Measurements from ENCODE around the gene THADA.
"Not testable (repeated sequence)": the region's sequence is repeated elsewhere in the genome, so short reads cannot be mapped to it uniquely, and the experiment has no call there.

The THADA gene

DNA sequence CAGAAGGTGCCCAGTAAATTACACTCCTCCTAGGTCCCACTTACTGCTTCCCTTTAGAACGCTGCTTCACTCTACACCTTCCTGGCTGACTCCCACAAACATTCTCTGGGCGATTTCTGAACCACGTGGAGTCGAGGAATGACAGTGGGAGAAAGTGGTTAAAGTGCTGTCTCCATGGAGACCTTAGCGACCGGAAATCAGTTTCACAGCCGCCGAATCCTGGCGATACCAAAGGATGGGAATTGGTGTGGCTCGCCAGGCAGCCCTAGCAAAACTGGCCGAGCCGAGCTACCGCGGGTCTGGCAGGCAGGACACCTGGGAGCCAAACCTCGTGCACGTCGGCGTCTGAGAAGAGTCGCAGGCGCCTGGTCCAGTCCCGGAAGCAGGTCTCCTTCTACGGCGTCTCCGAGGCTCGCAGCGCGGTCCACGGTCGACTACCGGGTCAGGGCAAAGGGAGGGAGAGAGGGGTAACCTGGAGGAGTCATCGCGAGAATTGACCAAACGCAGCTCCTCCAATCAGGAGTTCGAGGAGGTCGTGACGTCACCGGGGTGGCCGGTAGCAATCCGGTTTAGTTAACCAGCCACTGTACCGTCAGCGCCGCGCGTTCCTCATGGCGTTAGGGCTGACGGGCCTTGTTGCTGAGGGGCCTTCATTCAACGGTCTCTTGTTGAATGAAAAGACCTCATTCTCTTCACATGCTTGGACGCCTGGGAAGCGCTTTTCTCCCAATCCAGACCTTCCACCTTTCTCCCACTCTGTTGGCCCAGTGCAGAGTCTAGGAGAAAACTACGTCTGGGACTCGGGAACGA lies at the start of gene THADA:
Gene THADA, minus strand, starts transcription at position 436 of the 810 bp plus-strand sequence. CDS start 3,646 bp downstream, outside the sequence.
- DNase-seq (ENCODE audit: low spot score) = peak; percentile 98

GRCh38 chr2:43643680-43644079 lies 47.8 kb upstream of the THADA start:
- no peak for DNase-seq (ENCODE audit: low spot score)

GRCh38 chr2:43642363-43642762 lies 46.5 kb upstream of the THADA start:
- DNase-seq (ENCODE audit: low spot score) = no peak

- peak; percentile 92 for DNase-seq (ENCODE audit: low spot score)
Measured at GRCh38 chr2:43637030-43637803, 41.4 kb upstream of the THADA start, which contains the start of gene PLEKHH2. TSS of gene PLEKHH2 (plus strand) at chr2:43637260. CDS start at chr2:43644674, 7,414 bp downstream.

GRCh38 chr2:43636621-43637020 lies 40.8 kb upstream of the THADA start:
- no peak for DNase-seq (ENCODE audit: low spot score)

DNA sequence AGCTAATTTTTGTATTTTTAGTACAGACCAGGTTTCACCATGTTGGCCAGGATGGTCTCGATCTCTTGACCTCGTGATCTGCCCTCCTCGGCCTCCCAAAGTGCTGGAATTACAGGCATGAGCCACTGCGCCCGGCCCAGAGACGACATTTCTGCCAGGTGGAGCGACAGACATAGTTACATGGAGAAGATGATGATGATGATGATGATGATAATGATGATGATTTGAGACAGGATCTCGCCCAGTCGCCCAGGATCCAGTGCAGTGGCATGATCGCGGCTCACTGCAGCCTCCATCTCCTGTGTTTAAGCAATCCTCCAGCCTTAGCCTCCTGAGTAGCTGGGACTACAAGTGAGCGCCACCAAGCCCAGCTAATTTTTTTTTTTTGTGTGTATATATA lies 40.3 kb upstream of the THADA start:
- not testable (repeated sequence) for DNase-seq (ENCODE audit: low spot score)

DNA sequence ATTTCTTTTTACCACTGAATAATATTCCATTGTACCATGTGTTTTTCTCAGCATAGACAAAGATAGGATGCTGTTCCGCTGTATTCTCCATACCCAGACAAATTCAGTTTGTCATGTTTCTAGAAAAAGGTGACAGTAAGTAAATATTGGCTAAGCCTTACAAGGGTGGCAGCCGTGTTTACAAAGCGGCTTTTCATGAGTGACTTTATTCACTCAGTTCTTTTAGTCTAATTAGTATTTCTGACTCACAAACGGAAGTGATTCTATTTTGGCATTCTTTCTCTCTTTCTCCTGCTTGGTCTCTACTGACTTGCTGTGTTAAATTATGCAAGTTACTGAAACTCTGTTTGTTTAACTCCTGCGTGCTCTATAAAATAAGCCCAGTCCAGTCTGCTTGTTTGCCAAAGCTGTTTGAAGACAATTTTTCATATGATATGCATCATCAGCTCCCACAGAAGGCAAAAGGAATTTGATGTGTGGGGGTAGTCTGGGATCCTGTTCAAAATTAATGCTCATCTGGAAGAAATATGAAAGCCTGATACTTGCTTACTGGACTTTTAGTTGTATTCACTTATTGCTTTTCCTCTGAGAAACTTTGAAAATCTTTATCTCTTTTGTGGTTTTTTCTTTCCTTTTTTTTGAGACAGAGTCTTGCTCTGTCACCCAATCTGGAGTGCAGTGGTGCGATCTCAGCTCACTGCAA lies 38.9 kb upstream of the THADA start:
- DNase-seq (ENCODE audit: low spot score) = peak; percentile 89

DNA sequence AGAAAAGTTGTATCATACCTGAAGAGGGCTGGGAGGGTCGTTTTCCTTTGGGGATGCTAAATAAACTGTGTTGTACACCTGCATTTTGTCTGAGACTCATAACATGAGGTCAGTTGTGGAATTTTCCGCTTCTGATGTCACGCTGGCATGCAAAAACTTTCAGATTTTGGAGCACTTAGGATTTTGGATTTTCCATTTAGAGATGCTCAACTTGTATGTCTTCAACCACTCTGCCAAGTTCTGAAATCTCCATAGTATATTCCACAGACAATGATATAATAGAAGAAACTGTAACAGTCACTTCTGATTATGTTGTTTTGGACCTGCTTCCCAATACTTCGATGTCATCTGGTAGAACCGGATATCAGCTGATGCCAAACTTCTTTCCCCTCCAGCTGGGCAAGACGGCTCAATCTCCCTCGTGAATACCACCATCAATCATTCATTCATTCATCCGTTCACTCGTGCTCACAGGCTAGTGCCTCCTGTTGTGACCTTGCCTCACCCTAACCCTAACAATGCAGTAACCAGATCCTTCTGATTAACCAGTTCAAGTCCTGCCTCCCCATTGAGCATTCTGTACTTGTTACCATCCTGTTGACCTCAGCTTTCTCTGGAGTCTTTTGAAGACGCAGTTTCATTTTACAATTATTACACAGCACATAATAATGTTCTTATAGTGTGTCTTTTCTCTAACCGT lies 35.9 kb upstream of the THADA start:
- DNase-seq (ENCODE audit: low spot score) = no peak

DNA sequence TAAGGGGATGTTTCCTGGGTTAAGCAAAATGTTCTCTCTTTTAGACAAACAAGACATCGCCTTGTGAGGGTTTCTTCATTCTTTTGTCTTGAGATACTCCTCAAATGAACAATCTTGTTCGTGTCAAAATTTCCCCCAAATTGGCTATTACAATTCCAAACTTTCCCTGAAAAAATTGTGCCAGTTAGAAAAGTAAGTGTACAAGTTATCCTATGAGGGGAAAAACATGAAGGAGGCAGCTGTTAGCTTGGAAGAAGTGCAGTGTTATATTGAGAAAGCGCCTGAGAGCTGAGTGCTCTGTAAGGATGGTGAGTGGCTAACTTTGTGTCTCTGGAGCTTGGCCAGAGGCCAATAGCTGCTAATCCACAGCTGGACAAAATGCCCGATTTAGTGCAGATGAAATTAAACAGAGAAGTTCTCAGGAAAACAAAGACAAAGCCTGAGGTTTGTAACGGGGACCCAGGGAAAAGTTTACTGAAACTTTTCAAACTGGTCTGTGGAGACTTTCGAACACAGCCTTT lies 27.2 kb upstream of the THADA start:
- no peak for DNase-seq (ENCODE audit: low spot score)

DNA sequence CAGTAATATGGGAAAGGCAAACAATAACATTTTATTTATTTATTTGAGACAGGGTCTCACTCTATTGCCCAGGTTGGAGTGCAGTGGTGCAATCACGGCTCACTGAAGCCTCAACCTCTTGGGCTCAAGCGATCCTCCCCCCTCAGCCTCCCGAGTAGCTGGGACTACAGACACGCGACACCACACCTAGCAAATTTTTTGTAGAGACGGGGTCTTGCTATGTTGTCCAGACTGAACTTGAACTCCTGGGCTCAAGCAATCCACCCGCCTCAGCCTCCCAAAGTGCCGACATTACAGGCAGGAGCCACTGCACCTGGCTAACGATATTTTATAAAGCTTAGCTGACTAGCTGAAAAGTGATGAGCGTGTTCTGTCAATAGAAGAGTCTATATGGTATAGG lies 23.7 kb upstream of the THADA start:
- no peak for DNase-seq (ENCODE audit: low spot score)

- no peak for DNase-seq (ENCODE audit: low spot score)
Measured at GRCh38 chr2:43616967-43617680, 21.3 kb upstream of the THADA start.

- no peak for DNase-seq (ENCODE audit: low spot score)
Measured at GRCh38 chr2:43612944-43613343, 17.1 kb upstream of the THADA start.

DNA sequence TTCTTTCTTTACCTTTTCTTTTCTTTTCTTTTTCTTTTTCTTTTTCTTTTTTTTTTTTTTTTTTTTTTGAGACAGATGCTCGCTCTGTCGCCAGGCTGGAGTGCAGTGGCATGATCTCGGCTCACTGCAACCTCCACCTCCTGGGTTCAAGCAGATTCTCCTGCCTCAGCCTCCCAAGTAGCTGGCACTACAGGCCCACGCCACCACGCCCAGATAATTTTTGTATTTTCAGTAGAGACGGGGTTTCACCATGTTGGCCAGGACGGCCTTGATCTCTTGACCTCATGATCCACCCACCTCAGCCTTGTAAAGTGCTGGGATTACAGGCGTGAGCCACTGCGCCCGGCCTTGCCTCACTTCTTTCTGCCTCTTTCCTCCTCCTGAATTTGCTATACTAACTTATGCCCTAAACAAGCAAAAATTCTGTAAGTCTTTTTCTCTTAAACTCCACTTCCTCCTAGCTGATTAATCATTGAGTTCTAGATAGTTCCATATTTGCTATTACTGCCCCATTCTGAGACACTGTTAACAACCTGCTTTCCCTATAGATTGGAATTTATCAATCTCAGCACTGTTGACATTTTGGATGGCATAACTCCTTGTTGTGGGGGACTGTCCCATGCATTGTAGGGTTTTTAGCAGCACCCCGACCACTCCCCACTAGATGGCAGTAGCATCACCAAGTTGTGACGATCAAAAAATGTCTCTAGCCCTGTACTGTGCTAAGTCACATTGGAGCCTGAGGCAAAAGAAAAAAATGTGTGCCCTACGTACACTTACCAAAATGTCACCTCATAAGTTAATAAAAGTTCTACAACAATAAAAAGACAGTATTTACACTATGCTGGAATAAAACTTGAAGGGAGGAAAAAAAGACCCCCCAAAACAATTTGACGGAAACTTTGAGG lies 16.4 kb upstream of the THADA start:
- peak; percentile 77 for DNase-seq (ENCODE audit: low spot score)

- no peak for DNase-seq (ENCODE audit: low spot score)
Measured at GRCh38 chr2:43610361-43610760, 14.5 kb upstream of the THADA start.

- DNase-seq (ENCODE audit: low spot score) = peak; percentile 62
Measured at GRCh38 chr2:43609290-43609918, 13.6 kb upstream of the THADA start.

GRCh38 chr2:43605851-43606250 lies 10.0 kb upstream of the THADA start:
- DNase-seq (ENCODE audit: low spot score) = no peak

GRCh38 chr2:43605079-43605655 lies 9.3 kb upstream of the THADA start:
- DNase-seq (ENCODE audit: low spot score) = peak; percentile 22

DNA sequence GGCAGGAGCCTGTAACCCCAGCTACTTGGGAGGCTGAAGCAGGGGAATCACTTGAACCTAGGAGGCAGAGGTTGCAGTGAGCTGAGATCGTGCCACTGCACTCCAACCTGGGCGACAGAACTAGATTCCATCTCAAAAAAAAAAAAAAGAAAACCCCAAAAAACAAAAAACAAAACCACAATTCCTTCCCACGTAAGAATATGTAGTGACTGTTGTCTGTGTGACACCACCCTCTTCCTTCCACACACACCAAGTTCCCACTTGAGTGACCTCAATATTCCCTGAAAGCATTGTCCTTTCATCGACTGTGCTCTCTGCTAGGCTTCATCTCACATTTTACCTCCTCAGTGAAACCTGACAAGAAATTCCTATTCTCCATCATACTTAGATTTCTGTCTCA lies 8.8 kb upstream of the THADA start:
- no peak for DNase-seq (ENCODE audit: low spot score)

DNA sequence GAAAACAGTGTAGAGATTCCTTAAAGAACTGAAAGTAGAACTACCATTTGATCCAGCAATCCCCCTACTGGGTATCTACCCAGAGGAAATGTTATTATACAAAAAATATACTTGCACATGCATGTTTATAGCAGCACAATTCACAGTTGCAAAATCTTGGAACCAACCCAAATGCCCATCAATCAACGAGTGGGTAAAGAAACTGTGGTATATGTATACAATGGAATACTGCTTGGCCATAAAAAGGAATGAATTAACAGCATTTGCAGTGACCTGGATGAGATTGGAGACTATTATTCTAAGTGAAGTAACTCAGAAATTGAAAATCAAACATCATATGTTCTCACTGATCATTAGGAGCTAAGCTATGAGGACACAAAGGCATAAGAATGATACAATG lies 4.8 kb upstream of the THADA start:
- DNase-seq (ENCODE audit: low spot score) = not testable (repeated sequence)

Measured in LoVo (cell line).